ENCODE data around the gene ZNF750. TPM values are rescaled to one million over a fixed set of nuclear protein-coding genes. Genes with fewer than 3 reads are reported as not detected.

Gene ZNF750
- total and polyA plus RNA-seq, 10 of the 15 experiments (the other 5 are each of a cell fraction or from before 2014, with no cell fraction given), result 0.06 TPM; not detected in 9

DNA sequence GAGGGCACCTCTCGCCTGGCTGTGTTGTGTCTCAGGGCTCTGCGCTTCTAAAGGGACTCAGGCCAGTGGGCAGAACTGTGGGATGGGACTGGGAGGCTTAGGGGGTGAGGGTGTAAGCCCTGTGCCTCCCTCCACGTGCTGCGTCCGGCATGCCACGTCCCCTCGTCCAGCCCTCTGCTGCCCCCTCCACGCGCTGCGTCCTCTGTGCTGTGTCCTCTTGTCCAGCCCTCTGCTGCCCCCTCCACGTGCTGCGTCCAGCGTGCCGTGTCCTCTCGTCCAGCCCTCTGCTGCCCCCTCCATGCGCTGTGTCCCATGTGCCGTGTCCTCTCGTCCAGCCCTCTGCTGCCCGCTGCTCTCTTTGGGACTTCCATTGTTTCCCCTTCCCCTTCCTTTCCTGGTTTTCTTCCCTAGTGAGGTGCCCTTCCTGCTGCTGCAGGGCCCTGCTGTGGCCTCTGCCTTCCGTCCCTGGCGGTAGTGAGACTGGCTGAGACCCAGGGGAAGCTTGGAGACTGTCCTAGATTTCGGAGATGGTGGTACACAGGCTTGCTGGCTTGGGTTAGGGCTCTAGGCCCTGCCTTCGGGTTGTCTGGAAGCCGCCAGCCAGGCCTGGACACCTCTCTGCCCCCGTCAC, 6.4 kb upstream of the ZNF750 start:
- peaks cover 20% of the 10 kb centered on the region for H3K4me1 ChIP-seq (ENCODE audit: control insufficient read depth, insufficient read depth, low read length)
- H3K9ac ChIP-seq (ENCODE audit: control insufficient read depth, insufficient read depth, low read length), result no peak overlapping the region
- ChIA-PET RAD21 (ENCODE audit: unreplicated experiment) (no interaction called here), POLR2A (no interaction called here), CTCF (no interaction called here), SMC1A (ENCODE audit: uncharacterized antibody, unreplicated experiment) (no interaction called here)
- H3K27ac ChIP-seq (ENCODE audit: control insufficient read depth, insufficient read depth), result no peak overlapping the region
- ATAC-seq (no peak), DNase-seq (ENCODE audit: low read depth, low spot score) (no peak), FAIRE-seq (no peak)
- no peaks in the 10 kb centered on the region for H3K9me3 ChIP-seq (replicated peaks; ENCODE audit: control insufficient read depth, insufficient read depth, low read length)
- intact Hi-C loops (cut with micrococcal nuclease; ENCODE audit: unreplicated experiment), result no loop called here
- no peaks in the 10 kb centered on the region for H3K27me3 ChIP-seq (replicated peaks in 1 of 2; ENCODE audit: control insufficient read depth in 2 of 2, insufficient read depth in 2 of 2, low read length in 1 of 2)
- H3K36me3 ChIP-seq (ENCODE audit: control insufficient read depth in 2 of 2, insufficient read depth in 2 of 2, low read length in 1 of 2), result peaks cover 0 to 2% of the 10 kb centered on the region in 2 experiments; a peak in 2 of 4 replicates
- no peak overlapping the region for H3K4me3 ChIP-seq
- H3K79me2 ChIP-seq (ENCODE audit: control insufficient read depth, insufficient read depth, low read length), result no peaks in the 10 kb centered on the region
- in situ Hi-C loops (cut with MboI), result no loop called here
- H2AFZ ChIP-seq (ENCODE audit: control insufficient read depth, low read depth, low read length), result no peak overlapping the region
- WGBS (ENCODE audit: insufficient coverage, insufficient replicate concordance, low lambda C conversion rate, missing lambda C conversion rate), result 90% methylated on average over 25 of the region's 25 CpGs
- BruUV-seq (replicated peaks), result no TSS peak
- H4K20me1 ChIP-seq (ENCODE audit: control insufficient read depth, insufficient read depth), result no peaks in the 10 kb centered on the region
- H3K4me2 ChIP-seq (ENCODE audit: control insufficient read depth, insufficient read depth), result no peak overlapping the region
- TF ChIP-seq, protein P1, sequence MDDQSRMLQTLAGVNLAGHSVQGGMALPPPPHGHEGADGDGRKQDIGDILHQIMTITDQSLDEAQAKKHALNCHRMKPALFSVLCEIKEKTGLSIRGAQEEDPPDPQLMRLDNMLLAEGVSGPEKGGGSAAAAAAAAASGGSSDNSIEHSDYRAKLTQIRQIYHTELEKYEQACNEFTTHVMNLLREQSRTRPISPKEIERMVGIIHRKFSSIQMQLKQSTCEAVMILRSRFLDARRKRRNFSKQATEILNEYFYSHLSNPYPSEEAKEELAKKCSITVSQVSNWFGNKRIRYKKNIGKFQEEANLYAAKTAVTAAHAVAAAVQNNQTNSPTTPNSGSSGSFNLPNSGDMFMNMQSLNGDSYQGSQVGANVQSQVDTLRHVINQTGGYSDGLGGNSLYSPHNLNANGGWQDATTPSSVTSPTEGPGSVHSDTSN (IDR thresholded peaks at IDR 0.05; ENCODE audit: insufficient replicate concordance, low read depth, low read length), result no peak
- TF ChIP-seq ETV6 (conservative IDR thresholded peaks at IDR 0.05 in 1 of 2, IDR thresholded peaks at IDR 0.05 in 1 of 2; ENCODE audit: borderline replicate concordance in 1 of 2, low read depth in 1 of 2) (no peak), FOXM1 (IDR thresholded peaks at IDR 0.05; ENCODE audit: low read depth, low read length) (no peak), PML (IDR thresholded peaks at IDR 0.05; ENCODE audit: low read length) (no peak), BCL3 (IDR thresholded peaks at IDR 0.05; ENCODE audit: borderline replicate concordance, insufficient read depth, low read depth, low read length, poor library complexity, severe bottlenecking) (no peak), CREB1 (IDR thresholded peaks at IDR 0.05; ENCODE audit: low read depth) (no peak), BACH1 (IDR thresholded peaks at IDR 0.05; ENCODE audit: borderline replicate concordance) (no peak), EZH2 (IDR thresholded peaks at IDR 0.05; ENCODE audit: borderline replicate concordance, control insufficient read depth, low read depth, low read length) (no peak)
- TF ChIP-seq, protein P2, sequence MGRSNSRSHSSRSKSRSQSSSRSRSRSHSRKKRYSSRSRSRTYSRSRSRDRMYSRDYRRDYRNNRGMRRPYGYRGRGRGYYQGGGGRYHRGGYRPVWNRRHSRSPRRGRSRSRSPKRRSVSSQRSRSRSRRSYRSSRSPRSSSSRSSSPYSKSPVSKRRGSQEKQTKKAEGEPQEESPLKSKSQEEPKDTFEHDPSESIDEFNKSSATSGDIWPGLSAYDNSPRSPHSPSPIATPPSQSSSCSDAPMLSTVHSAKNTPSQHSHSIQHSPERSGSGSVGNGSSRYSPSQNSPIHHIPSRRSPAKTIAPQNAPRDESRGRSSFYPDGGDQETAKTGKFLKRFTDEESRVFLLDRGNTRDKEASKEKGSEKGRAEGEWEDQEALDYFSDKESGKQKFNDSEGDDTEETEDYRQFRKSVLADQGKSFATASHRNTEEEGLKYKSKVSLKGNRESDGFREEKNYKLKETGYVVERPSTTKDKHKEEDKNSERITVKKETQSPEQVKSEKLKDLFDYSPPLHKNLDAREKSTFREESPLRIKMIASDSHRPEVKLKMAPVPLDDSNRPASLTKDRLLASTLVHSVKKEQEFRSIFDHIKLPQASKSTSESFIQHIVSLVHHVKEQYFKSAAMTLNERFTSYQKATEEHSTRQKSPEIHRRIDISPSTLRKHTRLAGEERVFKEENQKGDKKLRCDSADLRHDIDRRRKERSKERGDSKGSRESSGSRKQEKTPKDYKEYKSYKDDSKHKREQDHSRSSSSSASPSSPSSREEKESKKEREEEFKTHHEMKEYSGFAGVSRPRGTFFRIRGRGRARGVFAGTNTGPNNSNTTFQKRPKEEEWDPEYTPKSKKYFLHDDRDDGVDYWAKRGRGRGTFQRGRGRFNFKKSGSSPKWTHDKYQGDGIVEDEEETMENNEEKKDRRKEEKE (IDR thresholded peaks at IDR 0.05), result no peak
- TF ChIP-seq, protein P3, sequence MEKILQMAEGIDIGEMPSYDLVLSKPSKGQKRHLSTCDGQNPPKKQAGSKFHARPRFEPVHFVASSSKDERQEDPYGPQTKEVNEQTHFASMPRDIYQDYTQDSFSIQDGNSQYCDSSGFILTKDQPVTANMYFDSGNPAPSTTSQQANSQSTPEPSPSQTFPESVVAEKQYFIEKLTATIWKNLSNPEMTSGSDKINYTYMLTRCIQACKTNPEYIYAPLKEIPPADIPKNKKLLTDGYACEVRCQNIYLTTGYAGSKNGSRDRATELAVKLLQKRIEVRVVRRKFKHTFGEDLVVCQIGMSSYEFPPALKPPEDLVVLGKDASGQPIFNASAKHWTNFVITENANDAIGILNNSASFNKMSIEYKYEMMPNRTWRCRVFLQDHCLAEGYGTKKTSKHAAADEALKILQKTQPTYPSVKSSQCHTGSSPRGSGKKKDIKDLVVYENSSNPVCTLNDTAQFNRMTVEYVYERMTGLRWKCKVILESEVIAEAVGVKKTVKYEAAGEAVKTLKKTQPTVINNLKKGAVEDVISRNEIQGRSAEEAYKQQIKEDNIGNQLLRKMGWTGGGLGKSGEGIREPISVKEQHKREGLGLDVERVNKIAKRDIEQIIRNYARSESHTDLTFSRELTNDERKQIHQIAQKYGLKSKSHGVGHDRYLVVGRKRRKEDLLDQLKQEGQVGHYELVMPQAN (conservative IDR thresholded peaks at IDR 0.05), result no peak
- TF ChIP-seq, protein P4, sequence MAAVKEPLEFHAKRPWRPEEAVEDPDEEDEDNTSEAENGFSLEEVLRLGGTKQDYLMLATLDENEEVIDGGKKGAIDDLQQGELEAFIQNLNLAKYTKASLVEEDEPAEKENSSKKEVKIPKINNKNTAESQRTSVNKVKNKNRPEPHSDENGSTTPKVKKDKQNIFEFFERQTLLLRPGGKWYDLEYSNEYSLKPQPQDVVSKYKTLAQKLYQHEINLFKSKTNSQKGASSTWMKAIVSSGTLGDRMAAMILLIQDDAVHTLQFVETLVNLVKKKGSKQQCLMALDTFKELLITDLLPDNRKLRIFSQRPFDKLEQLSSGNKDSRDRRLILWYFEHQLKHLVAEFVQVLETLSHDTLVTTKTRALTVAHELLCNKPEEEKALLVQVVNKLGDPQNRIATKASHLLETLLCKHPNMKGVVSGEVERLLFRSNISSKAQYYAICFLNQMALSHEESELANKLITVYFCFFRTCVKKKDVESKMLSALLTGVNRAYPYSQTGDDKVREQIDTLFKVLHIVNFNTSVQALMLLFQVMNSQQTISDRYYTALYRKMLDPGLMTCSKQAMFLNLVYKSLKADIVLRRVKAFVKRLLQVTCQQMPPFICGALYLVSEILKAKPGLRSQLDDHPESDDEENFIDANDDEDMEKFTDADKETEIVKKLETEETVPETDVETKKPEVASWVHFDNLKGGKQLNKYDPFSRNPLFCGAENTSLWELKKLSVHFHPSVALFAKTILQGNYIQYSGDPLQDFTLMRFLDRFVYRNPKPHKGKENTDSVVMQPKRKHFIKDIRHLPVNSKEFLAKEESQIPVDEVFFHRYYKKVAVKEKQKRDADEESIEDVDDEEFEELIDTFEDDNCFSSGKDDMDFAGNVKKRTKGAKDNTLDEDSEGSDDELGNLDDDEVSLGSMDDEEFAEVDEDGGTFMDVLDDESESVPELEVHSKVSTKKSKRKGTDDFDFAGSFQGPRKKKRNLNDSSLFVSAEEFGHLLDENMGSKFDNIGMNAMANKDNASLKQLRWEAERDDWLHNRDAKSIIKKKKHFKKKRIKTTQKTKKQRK (IDR thresholded peaks at IDR 0.05; ENCODE audit: low read depth, low read length), result no peak
